Stimulated activated CD4-positive, alpha-beta T cell treated with anti-CD3 and anti-CD28 coated beads, Interleukin-15, amount 100 ng/mL, for 24 hours (primary cell): ENCODE measurements around the gene RGS17.
"Not testable (repeated sequence)": the region's sequence is repeated elsewhere in the genome, so short reads cannot be mapped to it uniquely, and the experiment has no call there.

Experiments used
- DNase-seq: peaks from one replicate; pipeline ENCODE4 v3.0.0-alpha.2; 2020

Gene RGS17

GRCh38 chr6:153028286-153028685 lies 102.8 kb downstream of the RGS17 start:
- DNase-seq = no peak

GRCh38 chr6:153027480-153027879 lies 103.6 kb downstream of the RGS17 start:
- DNase-seq = no peak

- no peak for DNase-seq
Observed at GRCh38 chr6:153024709-153025017, 106.4 kb downstream of the RGS17 start.

GRCh38 chr6:153023977-153024708 lies 106.9 kb downstream of the RGS17 start:
- DNase-seq = peak; percentile 39

GRCh38 chr6:153018355-153018754 lies 112.7 kb downstream of the RGS17 start:
- no peak for DNase-seq

- DNase-seq = no peak
Observed at GRCh38 chr6:153016846-153017245, 114.2 kb downstream of the RGS17 start.

- no peak for DNase-seq
Observed at GRCh38 chr6:153015094-153015640, 115.9 kb downstream of the RGS17 start.

- no peak for DNase-seq
Observed at GRCh38 chr6:153013438-153013837, 117.6 kb downstream of the RGS17 start.

- DNase-seq = no peak
Observed at GRCh38 chr6:153012856-153013255, 118.2 kb downstream of the RGS17 start.

- no peak for DNase-seq
Observed at GRCh38 chr6:153003366-153003690, 127.8 kb downstream of the RGS17 start.

- peak; percentile 94 for DNase-seq
Observed at GRCh38 chr6:153002613-153003365, 128.3 kb downstream of the RGS17 start, which contains the start of gene MTRF1L. MTRF1L (minus strand) TSS chr6:153002709; CDS start chr6:153002685, 24 bp downstream.

GRCh38 chr6:153001767-153002612 lies 129.1 kb downstream of the RGS17 start:
- peak; percentile 25 for DNase-seq

- not testable (repeated sequence) for DNase-seq
Observed at GRCh38 chr6:153000790-153001189, 130.3 kb downstream of the RGS17 start.

GRCh38 chr6:153000243-153000642 lies 130.8 kb downstream of the RGS17 start:
- DNase-seq = no peak

GRCh38 chr6:152999538-152999937 lies 131.5 kb downstream of the RGS17 start:
- DNase-seq = not testable (repeated sequence)

- no peak for DNase-seq
Observed at GRCh38 chr6:152993847-152994246, 137.2 kb downstream of the RGS17 start.

- DNase-seq = no peak
Observed at GRCh38 chr6:152993431-152993830, 137.7 kb downstream of the RGS17 start.

- no peak for DNase-seq
Observed at GRCh38 chr6:152986978-152987377, 144.1 kb downstream of the RGS17 start.

GRCh38 chr6:152985300-152985699 lies 145.8 kb downstream of the RGS17 start:
- not testable (repeated sequence) for DNase-seq

- no peak for DNase-seq
Observed at GRCh38 chr6:152984513-152984872, 146.6 kb downstream of the RGS17 start.

- peak; percentile 96 for DNase-seq
Observed at GRCh38 chr6:152983637-152984512, 147.2 kb downstream of the RGS17 start.

GRCh38 chr6:152982904-152983636 lies 148.0 kb downstream of the RGS17 start, which contains the start of gene FBXO5:
FBXO5 (minus strand) TSS chr6:152983041; CDS start chr6:152982959, 82 bp downstream.
- DNase-seq = peak; percentile 97
